Thoracic aorta (tissue), 2 donors: ENCODE data around the gene ZBTB38. TPM values are rescaled to one million over a fixed set of nuclear protein-coding genes. Genes with fewer than 3 reads are reported as not detected.

Source experiments
- ATAC-seq: fragments of 150-250 bp; one replicate; pipeline ENCODE4 v1.8.0; 2017; ENCODE audit warnings: low read depth; ENCODE audit not compliant: insufficient number of reproducible peaks, low FRiP score
- DNase-seq: peaks from one replicate; pipeline ENCODE4 v3.0.0-alpha.2; 2020; ENCODE audit warnings: low spot score
- H3K27ac ChIP-seq, 2 donors: fragments of 200-600 bp; sonication (generic); 1 replicate in 1 of 2; 2 replicates in 1 of 2; pipeline ENCODE4 v1.5.1; 2016; ENCODE audit warnings: mild to moderate bottlenecking in 2 of 2, moderate library complexity in 2 of 2
- H3K27me3 ChIP-seq: fragments of 200-600 bp; sonication (generic); replicated peaks from 2 replicates; pipeline ENCODE4 v1.6.0; 2016; ENCODE audit warnings: mild to moderate bottlenecking; ENCODE audit not compliant: insufficient read depth
- H3K36me3 ChIP-seq: fragments of 200-600 bp; sonication (generic); one replicate; pipeline ENCODE4 v1.5.1; 2016
- H3K4me1 ChIP-seq, 2 donors: fragments of 200-600 bp; sonication (generic); 1 replicate in 1 of 2; 2 replicates in 1 of 2; pipeline versions ENCODE4 v1.5.1 to v1.6.0; 2016; ENCODE audit warnings: low read depth in 2 of 2, mild to moderate bottlenecking in 1 of 2; ENCODE audit not compliant: control insufficient read depth in 1 of 2
- H3K4me3 ChIP-seq: fragments of 200-600 bp; sonication (generic); 2 replicates; pipeline ENCODE4 v1.5.1; 2016; ENCODE audit warnings: mild to moderate bottlenecking
- H3K9me3 ChIP-seq: fragments of 200-600 bp; sonication (generic); 2 replicates; pipeline ENCODE4 v1.5.1; 2016
- total RNA-seq, 2 donors: library from RNA; depleted of rRNA; stranded (reverse); fragments of >200 nt; gene quantifications; one replicate each; pipeline versions ENCODE4 v1.1.0 to v1.2.3, GENCODE V29; 2016
- TF ChIP-seq, protein P1 (sequence below): fragments of 200-600 bp; sonication (generic); IDR thresholded peaks from one replicate; pipeline ENCODE4 v1.5.1; 2019; ENCODE audit warnings: antibody characterized with exemption

ZBTB38 gene
- total RNA-seq, 2 donors from 2014 or later: 169 to 215 TPM

GRCh38 chr3:141412936-141413354 is 44.6 kb downstream of the ZBTB38 start:
- DNase-seq: peak; percentile 83
- H3K9me3 ChIP-seq: no peaks in the 10 kb centered on the region
- H3K4me3 ChIP-seq: peak overlapping the region; percentile 68
- H3K4me1 ChIP-seq: peaks cover 70 to 98% of the 10 kb centered on the region in 2 donors
- no peaks in the 10 kb centered on the region for H3K27me3 ChIP-seq
- peaks cover 3% of the 10 kb centered on the region for H3K36me3 ChIP-seq
- peak overlapping the region; percentile 87 to 99 for H3K27ac ChIP-seq
- peak; percentile 68 for ATAC-seq
- TF ChIP-seq, protein P1, sequence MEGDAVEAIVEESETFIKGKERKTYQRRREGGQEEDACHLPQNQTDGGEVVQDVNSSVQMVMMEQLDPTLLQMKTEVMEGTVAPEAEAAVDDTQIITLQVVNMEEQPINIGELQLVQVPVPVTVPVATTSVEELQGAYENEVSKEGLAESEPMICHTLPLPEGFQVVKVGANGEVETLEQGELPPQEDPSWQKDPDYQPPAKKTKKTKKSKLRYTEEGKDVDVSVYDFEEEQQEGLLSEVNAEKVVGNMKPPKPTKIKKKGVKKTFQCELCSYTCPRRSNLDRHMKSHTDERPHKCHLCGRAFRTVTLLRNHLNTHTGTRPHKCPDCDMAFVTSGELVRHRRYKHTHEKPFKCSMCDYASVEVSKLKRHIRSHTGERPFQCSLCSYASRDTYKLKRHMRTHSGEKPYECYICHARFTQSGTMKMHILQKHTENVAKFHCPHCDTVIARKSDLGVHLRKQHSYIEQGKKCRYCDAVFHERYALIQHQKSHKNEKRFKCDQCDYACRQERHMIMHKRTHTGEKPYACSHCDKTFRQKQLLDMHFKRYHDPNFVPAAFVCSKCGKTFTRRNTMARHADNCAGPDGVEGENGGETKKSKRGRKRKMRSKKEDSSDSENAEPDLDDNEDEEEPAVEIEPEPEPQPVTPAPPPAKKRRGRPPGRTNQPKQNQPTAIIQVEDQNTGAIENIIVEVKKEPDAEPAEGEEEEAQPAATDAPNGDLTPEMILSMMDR: no peak

DNA sequence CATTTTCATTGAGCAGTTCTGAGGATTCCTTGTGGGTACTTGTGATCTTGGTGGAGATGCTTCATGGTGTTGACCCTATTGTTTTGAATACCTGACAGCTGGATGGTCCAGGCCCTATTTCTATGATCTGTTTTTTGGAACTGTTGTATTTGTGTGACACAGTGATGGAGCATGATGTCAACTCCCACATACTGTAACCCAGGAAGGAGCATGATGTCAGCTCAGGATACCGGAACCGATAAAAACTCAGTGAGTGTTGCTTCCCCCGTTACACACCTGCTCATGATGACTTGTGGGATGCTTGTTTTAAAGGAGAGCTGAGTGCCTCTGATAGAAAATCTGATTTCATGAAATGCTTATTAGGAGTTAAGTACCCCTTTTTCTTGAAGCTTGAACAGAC is 45.1 kb downstream of the ZBTB38 start:
- H3K4me1 ChIP-seq: peaks cover 70 to 93% of the 10 kb centered on the region in 2 donors
- DNase-seq (no peak), ATAC-seq (no peak)
- H3K27me3 ChIP-seq: no peaks in the 10 kb centered on the region
- H3K36me3 ChIP-seq: peaks cover 5% of the 10 kb centered on the region
- H3K4me3 ChIP-seq: peak overlapping the region; percentile 68
- H3K27ac ChIP-seq: peak overlapping the region; percentile 87 to 99
- TF ChIP-seq, protein P1: no peak
- H3K9me3 ChIP-seq: no peaks in the 10 kb centered on the region

DNA sequence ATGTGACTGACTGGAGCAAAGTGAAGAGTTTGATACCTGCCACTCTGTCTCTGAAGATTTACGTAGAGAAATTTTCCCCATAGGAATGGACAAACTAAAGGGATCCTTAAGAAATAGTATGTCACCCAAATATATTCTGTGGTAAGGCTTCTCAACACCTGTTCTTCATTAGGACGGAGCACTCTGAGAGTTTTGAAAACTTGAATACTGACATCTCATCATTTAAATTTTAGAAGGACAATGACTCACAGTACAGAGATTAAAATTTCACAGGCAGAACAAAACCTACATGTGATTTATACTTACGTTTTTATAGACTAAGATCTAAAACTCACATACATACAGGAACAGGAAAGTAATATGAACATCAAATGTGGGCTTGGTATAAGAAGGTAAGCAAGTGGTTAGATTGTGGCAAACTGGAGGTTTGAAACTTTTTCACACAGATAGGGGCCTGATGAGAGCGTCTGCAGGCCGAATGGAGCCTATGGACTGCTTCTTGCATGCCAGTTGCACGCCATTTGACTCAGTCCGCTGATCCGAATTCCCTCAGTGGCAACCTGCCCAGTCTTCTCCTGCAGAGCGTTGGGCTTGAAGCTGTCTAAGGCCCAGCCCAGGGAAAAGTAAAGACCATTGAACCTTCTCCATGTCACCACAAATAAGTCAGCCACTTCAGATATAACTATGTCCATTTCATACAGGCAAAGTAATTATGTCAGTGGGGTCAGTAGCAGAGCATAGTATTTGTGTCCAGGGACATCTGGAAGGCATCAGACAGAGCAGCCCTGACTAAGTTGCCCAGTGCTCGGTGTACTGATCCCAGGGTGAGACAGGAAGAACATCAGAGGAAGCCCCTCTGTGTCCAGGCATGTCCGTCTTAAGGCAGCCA is 45.7 kb downstream of the ZBTB38 start:
- TF ChIP-seq, protein P1: no peak
- peaks cover 3% of the 10 kb centered on the region for H3K36me3 ChIP-seq
- no peak overlapping the region for H3K4me3 ChIP-seq
- peaks cover 66 to 87% of the 10 kb centered on the region in 2 donors for H3K4me1 ChIP-seq
- no peaks in the 10 kb centered on the region for H3K27me3 ChIP-seq
- DNase-seq (no peak), ATAC-seq (no peak)
- H3K27ac ChIP-seq: peak overlapping the region; percentile 87 to 99
- H3K9me3 ChIP-seq: no peaks in the 10 kb centered on the region

GRCh38 chr3:141414800-141415462 is 46.6 kb downstream of the ZBTB38 start:
- Histone ChIP-seq H3K4me1 (peaks cover 63 to 84% of the 10 kb centered on the region in 2 donors), H3K36me3 (peaks cover 3% of the 10 kb centered on the region), H3K9me3 (no peaks in the 10 kb centered on the region), H3K27ac (peak overlapping the region; percentile 87 to 99), H3K27me3 (no peaks in the 10 kb centered on the region), H3K4me3 (no peak overlapping the region)
- DNase-seq: no peak
- no peak for ATAC-seq
- TF ChIP-seq, protein P1: no peak

DNA sequence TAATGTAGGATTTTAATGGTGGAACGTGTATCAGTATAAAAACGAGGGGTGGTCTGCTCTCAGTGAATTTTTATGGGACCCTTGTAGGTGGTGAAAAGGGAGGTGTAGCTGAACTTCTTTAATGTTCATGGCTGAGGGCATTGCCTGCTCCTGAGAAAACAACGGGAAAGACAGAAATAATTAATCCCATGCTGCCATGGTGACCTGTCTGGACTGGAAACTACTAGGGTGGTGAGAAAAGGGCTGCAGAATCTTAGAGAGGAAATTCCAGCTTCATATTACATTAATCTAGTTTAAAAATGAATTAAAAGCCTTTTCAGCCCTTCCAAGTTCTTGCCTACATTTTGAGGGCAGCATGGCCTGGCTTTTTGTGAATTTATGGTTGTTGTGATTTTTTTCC is 47.6 kb downstream of the ZBTB38 start:
- H3K9me3 ChIP-seq: no peaks in the 10 kb centered on the region
- peak overlapping the region; percentile 87 to 99 for H3K27ac ChIP-seq
- DNase-seq (no peak), ATAC-seq (peak; percentile 18)
- TF ChIP-seq, protein P1: no peak
- H3K4me3 ChIP-seq: no peak overlapping the region
- no peaks in the 10 kb centered on the region for H3K27me3 ChIP-seq
- peaks cover 61 to 79% of the 10 kb centered on the region in 2 donors for H3K4me1 ChIP-seq
- peaks cover 3% of the 10 kb centered on the region for H3K36me3 ChIP-seq
